Left colon (tissue), 2 donors: ENCODE results near the gene CYFIP1. TPM values are rescaled to one million over a fixed set of nuclear protein-coding genes. Genes with fewer than 3 reads are reported as not detected.
A peak's percentile ranks its signal among the peaks of the same experiment; 100 is the strongest.

Source experiments
- ATAC-seq: fragments of 200-7000 bp; cut with Tn5 transposase; one replicate; pipeline ENCODE4 v1.9.1; 2020; ENCODE audit warnings: mild to moderate bottlenecking, moderate library complexity
- DNase-seq, 2 donors: peaks; one replicate each; pipeline ENCODE4 v3.0.0-alpha.2; 2020
- intact Hi-C, 2 donors: fragments of 100-400 bp; cut with DNase I in 1 of 2; cut with micrococcal nuclease in 1 of 2; formaldehyde crosslinking; loops; one replicate each; pipeline versions ENCODE4 v1.11.2 to v1.14.0; 2022; cut with DNase I, micrococcal nuclease
- total RNA-seq, 2 donors: library from RNA; stranded (reverse); fragmentation: NEBNext Ultra II Directional; extraction: Animal tissue kit (Norgen Biotek cat#: 25700); gene quantifications; one replicate each; pipeline ENCODE4 v1.2.1, GENCODE V29; 2021
- donor health status: DM: no; HTN: no; CAD: no.
- donor health status: DM: yes; HTN: yes; CAD: no.

CYFIP1 gene
- total RNA-seq, 2 donors from 2014 or later: 163 to 192 TPM

GRCh38 chr15:22974745-22975144, 5.4 kb downstream of the CYFIP1 start:
- DNase-seq (no peak), ATAC-seq (no peak)
- intact Hi-C loops: no loop called here

- ATAC-seq: no peak
- no peak for DNase-seq
- intact Hi-C loops: no loop called here
These were observed 6.2 kb downstream of the CYFIP1 start for GRCh38 chr15:22973987-22974386.

- ATAC-seq: peak; percentile 79
- intact Hi-C loops: no loop called here
- no peak for DNase-seq
These were observed 6.9 kb downstream of the CYFIP1 start for GRCh38 chr15:22973286-22973685.

DNA sequence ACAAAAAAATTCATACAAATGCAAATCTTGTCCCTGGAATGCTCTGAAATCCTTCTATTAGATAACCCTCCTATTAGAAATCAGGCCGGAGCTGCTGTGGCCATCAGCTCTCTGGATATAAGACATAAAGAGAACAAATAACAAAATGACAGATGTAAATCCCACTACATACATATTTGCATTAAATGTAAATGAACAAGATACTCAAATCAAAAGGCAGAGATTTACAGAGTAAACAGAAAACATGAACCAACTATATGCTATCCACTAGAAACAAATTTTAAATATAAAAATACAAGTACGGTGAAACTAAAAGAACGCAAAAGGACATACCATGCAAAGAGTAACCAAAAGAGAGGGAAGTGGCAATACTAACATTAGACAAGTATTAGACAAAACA, 10.7 kb downstream of the CYFIP1 start:
- no peak for ATAC-seq
- intact Hi-C loops: no loop called here
- DNase-seq: no peak

DNA sequence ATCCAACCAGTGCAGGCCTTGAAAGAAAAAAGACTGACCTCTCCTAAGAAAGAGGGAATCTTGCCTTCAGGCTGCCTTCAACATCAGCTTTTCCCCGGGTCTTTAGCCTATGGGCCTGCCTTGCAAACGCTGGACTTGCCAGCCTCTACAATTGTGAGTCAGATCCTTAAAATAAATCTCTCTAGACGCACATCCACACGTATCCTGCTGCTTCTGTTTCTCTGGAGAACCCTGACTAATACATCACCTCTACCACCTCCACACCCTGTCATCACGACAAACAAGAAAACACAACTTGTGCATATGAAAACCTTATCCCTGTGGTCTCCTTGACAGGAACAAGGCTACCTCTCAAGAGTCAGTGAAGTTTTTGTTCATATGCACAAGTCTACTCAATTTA, 11.8 kb downstream of the CYFIP1 start:
- intact Hi-C loops: no loop called here
- ATAC-seq: no peak
- DNase-seq: no peak

DNA sequence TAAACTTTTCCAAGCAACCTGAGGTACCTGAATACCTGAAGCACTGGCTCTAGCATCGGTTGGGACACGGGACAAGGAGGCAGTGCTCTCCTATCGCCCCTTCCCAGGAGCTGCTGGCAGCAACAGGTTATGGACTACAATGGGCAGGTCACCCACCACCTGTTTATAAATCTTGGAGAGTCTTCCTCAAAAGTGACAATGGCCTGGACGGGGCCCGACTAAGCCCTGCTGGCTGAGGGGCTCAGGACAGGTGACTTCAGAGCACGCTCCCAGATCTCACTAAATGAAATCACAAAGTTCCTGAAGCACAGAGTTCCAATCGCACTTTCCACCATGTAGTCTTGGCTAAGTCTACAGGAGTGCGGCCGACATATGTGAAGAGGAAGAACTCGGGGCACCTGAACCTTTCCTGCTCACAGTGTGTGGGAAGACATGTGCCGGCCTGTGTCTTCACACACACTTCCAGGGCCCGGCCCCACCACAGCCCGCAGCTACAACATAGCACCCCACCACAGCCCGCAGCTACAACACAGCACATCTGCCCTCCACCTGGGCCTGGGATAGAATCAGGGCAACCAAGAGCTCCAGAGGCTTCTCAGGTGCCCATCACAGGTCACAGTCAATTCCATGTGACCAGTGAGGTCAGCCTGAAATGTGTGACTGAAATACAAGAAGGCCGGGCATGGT, 12.9 kb downstream of the CYFIP1 start:
- intact Hi-C loops: no loop called here
- ATAC-seq: no peak
- DNase-seq: no peak

- no peak for ATAC-seq
- intact Hi-C loops: no loop called here
- DNase-seq: no peak
These were observed 13.7 kb downstream of the CYFIP1 start for GRCh38 chr15:22966321-22967083.

DNA sequence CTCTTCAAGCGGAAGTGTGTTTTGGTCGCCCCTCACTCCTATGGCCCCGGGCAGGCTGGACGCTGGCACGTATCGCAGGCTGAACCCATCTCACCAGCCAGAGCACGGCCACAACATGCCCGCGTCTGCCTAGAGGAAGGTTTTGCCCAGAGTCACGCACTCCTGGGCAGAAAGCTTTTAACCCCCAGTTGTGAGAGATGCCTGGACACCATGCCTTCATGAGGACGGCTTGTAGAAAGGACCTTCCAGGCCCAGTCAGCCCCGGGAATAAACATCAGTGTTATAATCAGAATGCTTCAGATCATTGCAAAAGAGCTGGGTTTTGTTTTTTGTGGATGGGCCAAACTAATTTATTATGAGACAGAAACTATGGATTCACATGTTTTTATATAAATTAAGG, 16.5 kb downstream of the CYFIP1 start:
- no peak for DNase-seq
- intact Hi-C loops: no loop called here
- no peak for ATAC-seq

- no peak for ATAC-seq
- no peak for DNase-seq
These were observed 17.6 kb downstream of the CYFIP1 start for GRCh38 chr15:22962611-22963010.

DNA sequence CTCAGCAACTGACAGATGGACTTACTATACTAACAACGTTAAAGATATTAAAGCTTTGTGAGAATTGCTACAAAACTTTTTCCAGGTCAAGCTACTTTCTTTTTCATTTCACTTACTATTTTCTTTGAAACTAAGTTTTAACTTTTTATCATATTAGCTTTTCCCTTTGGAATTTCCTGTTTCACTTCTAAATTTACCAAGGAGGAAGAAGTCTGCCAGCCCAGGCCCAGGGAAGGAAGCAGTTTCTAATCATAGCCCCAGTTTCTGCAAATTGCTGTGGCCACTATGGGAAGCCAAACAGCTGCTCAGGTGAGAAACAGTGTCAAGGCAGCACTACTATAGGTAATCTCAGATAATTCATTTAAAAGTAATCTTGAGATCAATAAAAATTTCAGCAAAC, 18.4 kb downstream of the CYFIP1 start:
- intact Hi-C loops: no loop called here
- DNase-seq (no peak), ATAC-seq (no peak)

More at GRCh38 chr15:22962611-22963010, 17.6 kb downstream of the CYFIP1 start:
- intact Hi-C loops: no loop called here

GRCh38 chr15:22960556-22960955, 19.6 kb downstream of the CYFIP1 start:
- DNase-seq (no peak), ATAC-seq (no peak)

GRCh38 chr15:22960126-22960525, 20.0 kb downstream of the CYFIP1 start:
- ATAC-seq (no peak), DNase-seq (no peak)
- intact Hi-C loops: no loop called here

More at GRCh38 chr15:22960556-22960955, 19.6 kb downstream of the CYFIP1 start:
- intact Hi-C loops: no loop called here

- intact Hi-C loops: no loop called here
- ATAC-seq (no peak), DNase-seq (no peak)
These were observed 20.7 kb downstream of the CYFIP1 start for GRCh38 chr15:22959321-22960101.

DNA sequence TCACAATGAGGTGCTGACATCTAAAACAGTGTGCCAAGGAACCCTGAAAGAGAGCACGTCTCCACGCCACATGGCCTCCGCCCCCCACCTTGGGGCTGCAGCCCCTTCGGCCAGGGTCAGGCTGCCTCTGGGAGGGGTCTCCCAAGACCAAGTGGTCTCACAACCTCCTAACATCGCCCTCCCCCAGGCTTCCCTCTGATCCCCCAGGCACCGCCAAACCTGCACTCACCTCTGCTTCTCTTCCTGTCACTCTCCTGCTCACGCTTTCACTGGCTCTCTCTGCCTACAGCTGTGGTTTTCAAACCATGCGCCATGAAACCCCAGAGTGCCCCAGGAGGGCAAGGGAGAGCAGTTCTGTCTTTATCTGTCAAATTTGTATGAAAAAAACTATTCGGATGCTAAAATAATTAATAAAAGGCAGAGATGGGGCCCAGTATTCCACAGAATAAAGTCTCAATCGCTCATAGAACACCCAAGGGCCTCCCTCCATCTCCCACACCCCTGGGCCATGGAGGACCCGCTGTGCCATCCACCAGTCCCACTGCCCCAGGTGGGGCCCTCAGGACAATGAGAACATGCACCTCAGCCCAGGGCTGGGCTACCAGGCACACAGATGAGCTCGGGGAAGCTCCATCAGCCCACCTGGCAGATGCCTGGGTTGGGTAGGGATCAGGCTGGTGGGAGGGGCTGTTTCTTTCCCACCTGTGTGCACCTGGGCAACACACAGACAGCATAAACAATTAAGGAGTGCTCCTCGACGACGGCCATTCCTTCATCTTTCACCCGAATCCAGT, 21.5 kb downstream of the CYFIP1 start:
- intact Hi-C loops: no loop called here
- ATAC-seq (no peak), DNase-seq (no peak)

- ATAC-seq (peak; percentile 14), DNase-seq (no peak)
- intact Hi-C loops: no loop called here
These were observed 23.2 kb downstream of the CYFIP1 start for GRCh38 chr15:22956978-22957260.

DNA sequence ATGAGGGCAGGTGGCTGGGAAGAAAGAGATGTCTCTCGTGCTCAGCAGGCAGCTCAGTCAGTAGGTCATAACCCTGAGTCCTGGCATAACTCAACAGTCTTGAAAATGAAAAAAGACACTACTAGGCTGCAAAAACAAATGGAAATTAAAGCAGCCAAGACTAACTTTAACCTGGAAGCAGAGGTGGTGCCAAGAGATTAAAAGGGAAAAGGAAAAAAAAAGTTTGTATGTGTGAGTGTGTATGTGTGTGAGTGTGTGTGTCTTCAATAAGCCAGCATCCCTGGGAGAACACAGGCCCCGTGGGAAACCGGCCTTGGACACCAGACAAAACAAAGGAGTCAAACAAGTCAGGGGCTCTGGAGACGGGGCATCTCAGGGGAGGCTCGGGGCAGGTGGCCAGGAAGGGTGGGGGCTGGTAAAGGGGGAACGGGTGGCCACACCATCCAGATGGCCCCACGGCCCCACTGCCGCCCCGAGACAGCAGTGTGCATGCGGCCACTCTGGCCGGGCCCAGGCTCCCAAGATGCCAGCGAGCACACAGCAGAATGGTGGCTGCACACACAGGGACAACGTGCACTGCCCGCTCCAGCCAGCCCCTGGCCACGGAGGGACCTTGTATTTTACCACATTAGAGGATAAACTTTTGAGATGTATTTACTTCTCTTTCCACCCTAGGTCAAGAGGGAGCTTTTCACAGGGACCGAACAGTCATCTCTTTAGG, 23.8 kb downstream of the CYFIP1 start:
- DNase-seq (no peak), ATAC-seq (no peak)
- intact Hi-C loops: no loop called here

GRCh38 chr15:22955544-22956119, 24.5 kb downstream of the CYFIP1 start:
- DNase-seq (no peak), ATAC-seq (no peak)
- intact Hi-C loops: no loop called here

DNA sequence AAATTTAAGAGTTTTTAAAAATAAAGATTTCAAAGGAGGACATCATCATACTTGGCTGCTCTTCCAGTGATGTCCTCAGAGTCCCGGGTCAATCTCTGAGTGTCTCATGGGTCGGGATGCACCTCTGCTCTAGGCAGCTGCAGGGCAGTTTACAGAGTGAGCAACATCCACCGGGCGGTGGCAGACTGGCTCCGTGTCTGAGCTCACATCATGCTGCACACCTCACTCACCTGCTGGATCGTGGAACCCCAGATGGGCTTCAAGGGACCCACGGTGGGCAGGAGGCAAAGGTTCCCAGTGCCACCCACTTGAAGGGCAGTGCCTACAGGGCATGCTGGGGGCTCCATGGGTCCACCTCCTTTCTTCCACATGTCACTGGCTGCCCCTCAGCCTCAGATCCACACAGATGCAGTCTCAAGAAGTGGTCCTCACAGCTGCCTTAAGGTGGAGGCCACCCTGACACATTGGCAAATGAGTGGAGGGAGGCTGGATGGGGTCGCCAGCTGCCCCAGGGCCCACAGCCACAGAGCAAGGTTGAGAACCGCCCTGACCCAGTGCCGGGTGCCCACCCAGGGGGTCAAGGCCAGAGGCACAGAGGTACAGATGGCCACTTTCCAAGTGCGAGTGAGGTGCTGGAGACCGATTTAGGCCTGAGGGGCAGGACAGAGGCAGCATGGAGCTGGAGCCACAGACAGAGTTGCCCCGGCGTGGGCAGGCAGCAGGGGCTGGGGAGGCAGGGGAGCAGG, 25.2 kb downstream of the CYFIP1 start:
- no peak for DNase-seq
- no peak for ATAC-seq
- intact Hi-C loops: no loop called here
